GM19455 (cell line): Measurements from ENCODE around the gene PPP2R3B.
"Not testable (repeated sequence)": the region's sequence is repeated elsewhere in the genome, so short reads cannot be mapped to it uniquely, and the experiment has no call there.

Experiments used
- ATAC-seq: cut with Tn5 transposase; IDR thresholded peaks from one replicate; pipeline ENCODE4 v1.9.1; 2021; ENCODE audit not compliant: unreplicated experiment

Gene PPP2R3B, protein sequence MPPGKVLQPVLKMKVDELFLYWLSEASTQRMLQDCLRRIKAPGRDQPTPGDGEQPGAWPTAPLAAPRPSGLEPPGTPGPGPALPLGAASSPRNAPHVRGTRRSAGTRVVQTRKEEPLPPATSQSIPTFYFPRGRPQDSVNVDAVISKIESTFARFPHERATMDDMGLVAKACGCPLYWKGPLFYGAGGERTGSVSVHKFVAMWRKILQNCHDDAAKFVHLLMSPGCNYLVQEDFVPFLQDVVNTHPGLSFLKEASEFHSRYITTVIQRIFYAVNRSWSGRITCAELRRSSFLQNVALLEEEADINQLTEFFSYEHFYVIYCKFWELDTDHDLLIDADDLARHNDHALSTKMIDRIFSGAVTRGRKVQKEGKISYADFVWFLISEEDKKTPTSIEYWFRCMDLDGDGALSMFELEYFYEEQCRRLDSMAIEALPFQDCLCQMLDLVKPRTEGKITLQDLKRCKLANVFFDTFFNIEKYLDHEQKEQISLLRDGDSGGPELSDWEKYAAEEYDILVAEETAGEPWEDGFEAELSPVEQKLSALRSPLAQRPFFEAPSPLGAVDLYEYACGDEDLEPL

DNA sequence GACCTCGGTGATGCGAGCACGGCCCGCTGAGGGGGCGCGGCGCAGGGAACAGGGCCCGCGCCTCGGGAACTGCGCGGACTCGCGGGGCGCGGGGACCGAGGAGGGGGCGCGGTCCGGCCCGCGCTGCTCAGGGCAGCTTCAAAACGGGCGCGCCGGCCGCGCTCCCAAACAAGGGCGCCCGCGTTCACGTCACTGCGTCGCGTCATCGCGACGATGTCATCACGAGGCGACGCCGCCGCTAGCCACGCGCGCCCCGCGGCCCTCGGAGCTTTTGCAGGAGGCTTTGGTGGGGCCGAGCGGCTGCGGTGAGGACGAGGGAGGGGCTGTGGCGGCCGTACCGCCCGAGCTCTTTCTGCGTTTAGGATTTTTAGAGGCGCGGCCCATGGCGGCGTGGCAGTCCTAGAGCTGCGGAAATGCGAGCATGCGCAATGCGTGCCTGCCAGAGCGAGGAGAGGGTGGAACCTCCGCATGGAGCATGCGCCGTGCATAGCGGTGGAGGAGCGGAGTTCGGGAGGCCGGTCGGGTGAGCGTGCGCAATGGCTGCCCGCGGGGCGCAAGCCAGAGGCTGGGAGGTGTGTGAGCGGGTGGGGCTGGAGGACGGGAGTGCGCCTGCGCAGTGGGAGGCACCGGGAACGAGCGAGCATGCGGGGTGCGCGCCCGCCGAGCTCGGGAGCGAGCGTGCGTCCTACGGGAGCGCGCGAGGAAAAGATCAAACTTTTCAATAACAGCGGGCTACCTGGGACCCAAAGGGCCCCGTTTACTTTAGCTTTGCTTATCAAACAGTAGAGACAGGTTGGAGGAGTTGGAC is at the start of gene PPP2R3B:
Gene PPP2R3B (minus strand): TSS at position 140 of the 808 bp plus-strand sequence. CDS start 216 bp downstream, outside the sequence.
- ATAC-seq, result peak; percentile 89

DNA sequence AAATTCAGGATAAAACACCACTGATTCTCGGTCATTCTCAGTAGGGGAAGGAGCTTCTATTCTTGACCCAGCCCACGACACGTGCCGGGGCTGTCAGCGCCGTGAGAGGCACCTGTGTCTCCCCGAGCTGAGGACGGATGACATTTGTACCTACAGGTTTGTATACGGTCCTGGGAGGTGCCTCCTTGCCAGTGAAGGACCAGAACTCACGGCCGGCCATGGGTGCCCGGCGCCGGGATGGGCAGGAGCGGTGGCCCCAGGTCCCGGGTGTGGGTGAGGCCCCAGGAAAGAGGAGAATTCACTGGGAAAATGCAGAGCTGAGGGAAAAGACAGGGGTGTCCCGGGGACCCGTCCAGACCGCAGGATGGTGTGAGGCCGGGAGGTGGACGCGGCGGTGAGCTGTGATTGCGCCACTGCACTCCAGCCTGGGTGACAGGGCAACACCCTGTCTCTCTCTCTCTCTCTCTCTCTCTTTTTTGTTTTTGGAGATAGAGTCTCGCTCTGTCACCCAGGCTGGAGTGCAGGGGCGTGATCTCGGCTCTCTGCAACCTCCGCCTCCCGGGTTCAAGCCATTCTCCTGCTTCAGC is 48.9 kb upstream of the PPP2R3B start:
- ATAC-seq, result no peak

DNA sequence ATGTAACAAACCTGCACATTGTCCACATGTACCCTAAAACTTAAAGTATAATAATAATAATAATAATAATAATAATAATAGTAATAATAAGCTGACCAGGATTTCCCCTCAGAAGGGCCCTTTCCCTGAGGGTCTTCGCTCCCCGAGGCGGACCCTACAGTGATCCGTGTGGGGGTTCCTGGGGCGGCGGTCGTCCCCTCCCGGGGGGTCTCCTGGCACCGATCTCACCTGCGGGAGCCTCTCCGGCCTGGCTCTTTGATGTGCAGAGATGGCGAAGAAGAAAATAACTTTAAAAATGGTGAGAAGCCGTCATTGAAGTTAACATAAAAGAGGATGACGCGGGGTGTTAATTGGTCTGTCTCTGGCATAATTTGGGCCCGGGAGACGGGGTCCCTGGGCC is 48.2 kb upstream of the PPP2R3B start:
- ATAC-seq, result no peak

DNA sequence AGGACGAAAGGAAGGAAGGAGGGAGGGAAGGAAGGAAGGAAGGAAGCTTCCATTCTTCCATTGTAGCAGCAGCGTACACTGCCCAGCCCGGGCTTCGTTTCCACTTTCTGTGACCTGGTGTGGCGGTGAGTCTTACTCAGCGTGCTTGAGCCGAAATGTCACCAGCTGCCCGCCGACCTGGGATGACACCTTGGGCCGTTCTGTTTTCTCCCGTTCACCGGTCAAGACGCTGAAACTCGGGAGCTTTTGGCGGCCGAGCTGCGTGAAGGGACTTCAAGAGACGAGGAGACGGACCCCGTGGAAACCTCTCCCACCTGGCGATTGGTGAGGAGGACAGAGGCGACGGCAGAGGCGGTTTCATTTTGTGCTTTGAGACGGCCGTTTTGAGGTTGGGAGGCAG is 47.1 kb upstream of the PPP2R3B start:
- ATAC-seq, result no peak

DNA sequence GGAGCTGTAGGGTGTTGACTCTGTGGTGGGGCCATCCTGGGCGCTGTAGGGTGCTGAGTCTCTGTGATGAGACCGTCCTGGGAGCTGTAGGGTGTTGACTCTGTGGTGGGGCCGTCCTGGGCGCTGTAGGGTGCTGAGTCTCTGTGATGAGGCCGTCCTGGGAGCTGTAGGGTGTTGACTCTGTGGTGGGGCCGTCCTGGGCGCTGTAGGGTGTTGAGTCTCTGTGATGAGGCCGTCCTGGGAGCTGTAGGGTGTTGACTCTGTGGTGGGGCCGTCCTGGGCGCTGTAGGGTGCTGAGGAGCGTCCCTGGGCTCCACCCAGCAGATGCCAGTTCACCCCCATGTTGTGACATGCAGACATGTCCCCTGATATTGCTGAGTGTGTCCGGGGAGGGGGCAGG is 46.0 kb upstream of the PPP2R3B start:
- not testable (repeated sequence) for ATAC-seq

DNA sequence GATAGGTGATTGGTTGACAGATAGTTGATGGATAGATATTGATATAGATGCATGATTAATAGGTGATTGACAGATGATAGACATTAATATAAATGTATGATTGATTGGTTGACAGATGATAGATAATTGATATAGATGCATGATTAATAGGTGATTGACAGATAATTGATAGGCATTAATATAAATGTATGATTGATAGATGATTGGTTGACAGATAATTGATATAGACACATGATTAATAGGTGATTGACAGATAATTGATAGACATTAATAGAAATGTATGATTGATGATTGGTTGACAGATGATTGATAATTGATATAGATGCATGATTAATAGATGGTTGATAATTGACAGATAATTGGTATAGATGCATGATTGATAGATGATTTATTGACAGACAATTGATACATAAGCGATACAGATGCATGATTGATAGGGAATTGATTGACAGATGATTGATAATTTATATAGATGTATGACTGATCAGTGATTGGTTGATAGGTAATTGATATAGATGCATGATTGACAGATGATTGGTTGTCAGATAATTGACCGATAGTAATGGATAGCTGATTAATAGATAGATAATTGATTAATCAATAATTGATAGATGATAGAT is 44.9 kb upstream of the PPP2R3B start:
- ATAC-seq, result no peak

DNA sequence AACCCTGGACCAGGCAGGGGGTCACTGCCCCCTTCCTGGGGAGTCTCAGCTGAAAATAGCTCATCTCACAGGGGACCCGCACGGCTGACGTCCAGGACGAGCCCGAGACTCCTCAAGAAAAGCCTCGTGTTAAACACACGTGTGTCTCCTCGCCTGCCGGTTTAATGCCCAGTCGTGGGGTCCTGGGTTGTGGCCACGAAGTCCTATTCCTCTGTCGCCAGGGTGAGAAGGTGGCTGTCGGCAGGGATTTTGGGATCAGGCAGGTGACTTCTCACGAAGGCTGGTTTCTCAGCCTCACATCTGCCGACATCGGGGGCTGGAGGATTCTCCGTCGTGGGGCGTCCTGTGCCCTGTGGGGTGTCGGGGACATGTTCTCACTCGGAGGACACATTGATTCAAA is 44.3 kb upstream of the PPP2R3B start:
- ATAC-seq, result no peak

DNA sequence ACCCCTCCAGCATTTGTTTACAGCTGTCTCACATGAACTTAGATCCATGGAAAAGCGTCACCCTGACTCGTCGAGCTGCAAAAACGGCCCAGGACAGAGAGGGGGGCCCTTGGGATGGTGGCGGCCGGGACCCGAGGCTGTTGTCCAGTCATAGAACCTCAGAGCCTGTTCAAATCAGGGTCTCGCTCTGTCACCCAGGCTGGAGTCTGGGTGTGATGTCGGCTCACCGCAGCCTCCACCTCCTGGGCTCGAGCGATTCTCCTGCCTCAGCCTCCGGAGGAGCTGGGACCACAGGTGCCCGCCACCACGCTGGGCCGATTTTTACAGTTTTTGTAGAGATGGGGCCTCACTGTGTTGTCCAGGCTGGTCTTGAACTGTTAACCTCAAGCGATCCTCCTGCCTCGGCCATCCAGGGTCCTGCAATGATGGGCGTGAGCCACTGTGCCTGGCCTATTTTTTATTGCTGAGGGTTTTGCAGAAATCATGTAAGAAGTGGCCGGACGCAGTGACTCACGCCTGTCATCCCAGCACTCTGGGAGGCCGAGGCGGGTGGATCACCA is 42.6 kb upstream of the PPP2R3B start:
- no peak for ATAC-seq

DNA sequence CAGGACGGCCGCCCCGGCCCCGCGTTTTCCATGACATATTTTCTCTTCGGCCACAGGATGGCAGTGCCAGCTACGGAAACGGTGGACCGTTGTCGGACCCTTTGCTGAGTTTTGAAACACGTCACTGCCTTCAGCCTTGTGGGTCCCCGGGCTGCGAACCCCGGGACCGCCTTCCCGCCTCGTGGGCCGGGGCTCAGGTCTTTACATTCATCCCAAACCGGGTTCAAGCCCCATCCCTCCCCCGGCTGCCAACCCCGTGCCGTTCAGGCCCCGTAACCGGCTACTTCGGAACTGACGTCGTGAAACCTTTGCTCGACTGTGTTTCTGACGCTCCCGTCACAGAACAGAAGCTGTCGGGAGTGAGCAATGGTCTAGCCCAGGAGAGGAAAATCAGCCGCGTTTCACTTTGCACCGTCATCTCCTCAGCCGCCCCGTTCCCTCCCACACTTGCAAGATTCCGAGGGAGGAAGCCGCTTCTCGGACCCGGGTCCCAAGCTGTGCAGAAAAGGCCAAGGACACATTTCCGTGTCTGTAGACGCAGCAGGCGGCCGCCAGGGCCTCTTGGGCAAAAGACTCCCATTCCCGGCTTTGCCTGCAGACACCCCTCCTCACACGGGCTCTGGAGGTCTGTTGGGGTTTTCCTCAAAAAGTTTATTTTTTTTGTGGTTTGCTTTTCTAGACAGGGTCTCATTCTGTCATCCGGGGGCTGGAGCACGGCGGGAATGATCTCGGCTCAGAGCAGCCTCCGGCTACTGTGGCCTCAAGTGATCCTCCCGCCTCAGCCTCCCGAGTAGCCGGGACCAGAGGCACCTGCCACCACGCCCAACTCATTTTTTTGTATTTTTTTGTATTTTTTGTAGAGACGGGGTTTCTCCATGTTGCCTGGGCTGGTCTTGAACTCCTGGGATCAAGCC is 41.4 kb upstream of the PPP2R3B start:
- no peak for ATAC-seq

DNA sequence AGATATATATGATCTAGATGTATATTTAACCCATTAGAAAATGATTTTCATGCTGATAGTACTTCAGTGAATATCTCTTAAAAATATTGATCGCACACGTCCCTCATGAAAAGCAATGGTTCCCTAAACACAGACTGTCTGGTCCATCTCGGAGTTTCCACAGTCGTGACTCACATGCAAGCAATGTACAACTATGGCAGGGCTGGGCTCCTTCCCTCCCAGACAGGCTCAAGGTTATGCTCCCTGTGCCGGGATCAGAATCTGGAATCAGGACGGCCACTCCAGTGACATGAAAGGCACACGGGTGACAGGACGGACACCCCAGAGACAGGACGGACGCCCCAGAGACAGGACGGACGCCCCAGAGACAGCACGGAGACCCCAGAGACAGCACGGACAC is 40.2 kb upstream of the PPP2R3B start:
- no peak for ATAC-seq

DNA sequence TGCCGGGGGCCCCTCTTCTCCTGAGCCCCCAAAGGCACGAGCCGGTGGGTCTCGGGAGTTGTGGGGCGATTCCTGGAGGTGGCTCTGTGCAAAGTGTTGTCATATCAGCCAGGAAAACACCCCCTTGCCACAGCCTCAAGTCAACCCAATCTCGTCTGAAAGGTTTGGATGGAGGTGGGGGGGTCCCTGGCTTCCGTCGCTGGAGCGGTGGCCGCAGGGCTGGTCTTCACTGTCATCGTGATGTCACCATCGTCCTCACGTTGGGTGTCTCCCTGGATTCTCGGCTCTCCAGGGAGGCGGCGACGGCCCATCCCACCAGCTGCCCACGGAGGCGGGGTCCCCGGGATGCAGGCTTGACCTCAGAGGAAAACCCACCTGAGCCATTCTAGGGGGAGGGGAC is 38.3 kb upstream of the PPP2R3B start:
- no peak for ATAC-seq

DNA sequence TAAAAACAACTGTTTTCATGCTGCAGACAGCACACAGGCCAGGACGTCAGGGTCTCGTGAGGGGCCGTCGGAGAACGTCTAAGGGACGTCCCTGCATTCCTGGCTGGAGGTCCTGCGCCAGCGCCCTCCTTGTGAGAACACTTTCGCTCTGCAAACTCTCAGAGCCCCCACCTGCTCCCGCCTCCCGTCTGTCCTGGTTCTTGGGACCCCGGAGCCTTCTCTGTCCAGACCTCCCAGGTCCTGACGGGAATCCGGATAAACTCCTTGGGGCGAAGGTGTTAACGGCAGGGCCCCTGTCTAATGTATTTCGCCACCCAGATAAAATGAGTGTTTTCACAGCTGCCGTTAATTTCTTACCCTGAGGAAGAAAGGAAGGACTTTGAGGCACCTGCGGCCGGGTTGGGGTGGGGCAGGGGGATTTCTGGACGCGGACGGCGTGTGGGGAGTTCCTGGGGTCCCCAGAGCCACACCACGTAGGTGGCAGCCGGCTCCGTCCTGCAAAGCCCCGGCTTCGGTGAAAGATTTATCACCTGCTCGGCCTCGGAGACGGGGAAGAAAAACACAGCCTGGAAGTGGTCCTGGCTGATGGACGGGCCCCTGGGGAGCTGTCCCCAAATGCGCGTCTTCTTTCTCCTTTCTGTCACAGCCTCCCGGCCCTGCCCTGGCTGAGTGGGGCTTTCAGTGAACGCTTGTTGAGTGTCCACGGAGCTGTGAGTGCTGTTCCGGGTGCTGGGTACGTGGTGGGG is 35.1 kb upstream of the PPP2R3B start:
- ATAC-seq, result no peak

DNA sequence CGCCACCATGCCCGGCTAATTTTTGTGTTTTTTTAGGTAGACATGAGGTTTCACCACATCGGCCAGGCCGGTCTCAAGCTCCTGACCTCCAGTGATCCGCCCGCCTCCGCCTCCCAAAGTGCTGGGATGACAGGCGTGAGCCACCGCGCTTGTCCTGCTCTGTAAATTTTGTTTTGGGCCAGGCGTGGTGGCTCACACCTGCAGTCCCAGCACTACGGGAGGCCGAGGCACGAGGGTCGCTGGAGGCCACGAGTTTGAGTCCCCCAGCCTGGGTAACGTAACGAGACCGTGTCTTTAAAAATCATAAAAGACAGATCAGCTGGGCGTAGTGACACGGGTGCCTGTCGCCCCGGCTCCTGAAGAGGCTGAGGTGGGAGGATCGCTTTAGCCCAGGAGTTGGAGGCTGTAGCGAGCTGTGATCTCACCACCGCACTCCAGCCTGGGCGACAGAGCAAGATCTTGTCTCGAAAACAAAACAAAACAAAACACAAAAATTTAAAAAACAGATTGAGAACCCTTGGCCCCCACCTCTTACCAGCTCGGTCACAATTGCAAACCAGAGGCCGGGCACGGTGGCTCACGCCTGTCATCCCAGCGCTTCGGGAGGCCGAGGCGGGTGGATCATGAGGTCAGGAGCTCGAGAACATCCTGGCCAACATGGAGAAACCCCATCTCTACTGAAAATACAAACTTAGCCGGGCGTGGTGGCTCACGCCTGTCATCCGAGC is 34.0 kb upstream of the PPP2R3B start:
- ATAC-seq, result no peak

DNA sequence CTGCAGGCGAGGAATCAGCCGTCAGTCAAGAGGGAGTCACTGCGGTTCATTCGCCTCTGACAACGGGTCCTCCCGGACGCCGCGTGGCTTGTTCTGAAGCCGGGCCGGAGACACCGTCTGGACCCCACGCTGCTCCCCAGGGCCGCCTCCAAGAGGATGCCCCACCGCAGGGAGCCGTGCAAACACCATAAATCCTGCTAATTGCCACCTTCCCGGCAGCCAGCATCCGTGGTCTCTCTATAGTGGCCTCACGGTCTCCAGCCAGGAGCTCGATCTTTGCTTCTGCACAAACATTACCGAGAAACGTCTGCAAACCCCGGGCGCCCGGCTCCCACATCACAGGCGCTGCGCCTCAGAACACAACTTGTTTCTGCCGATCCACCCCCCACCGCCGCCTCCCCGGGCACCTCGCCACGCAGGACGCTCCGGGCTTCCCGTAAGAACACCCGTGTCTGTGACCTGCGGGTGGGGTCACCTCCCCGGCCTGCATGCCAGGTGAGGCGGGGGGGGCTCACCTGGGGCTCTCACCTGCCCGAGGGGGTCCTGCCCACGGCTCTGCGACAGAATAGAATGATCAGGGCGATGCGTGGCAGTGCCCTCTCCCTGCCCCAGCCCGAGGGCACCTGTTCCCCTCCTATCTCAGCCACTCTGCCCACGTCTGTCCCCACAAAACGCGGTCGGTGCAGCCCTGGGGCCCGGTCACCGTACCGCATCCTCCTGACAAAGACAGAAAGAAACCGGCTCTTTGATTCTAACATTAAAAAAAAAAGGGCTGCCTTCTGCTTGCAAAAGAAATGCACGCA is 32.4 kb upstream of the PPP2R3B start:
- ATAC-seq, result no peak

DNA sequence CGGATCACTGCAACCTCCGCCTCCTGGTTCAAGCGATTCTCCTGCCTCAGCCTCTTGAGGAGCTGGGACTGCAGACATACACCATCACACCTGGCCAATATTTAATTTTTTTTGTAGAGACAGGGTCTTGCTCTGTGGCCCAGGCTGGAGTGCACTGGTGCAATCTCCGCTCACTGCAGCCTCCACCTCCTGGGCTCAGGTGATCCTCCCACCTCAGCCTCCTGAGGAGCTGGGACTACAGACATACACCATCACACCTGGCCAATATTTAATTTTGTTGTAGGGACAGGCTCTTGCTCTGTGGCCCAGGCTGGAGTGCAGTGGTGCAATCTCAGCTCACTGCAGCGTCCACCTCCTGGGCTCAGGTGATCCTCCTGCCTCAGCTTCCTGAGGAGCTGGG is 28.8 kb upstream of the PPP2R3B start:
- not testable (repeated sequence) for ATAC-seq

DNA sequence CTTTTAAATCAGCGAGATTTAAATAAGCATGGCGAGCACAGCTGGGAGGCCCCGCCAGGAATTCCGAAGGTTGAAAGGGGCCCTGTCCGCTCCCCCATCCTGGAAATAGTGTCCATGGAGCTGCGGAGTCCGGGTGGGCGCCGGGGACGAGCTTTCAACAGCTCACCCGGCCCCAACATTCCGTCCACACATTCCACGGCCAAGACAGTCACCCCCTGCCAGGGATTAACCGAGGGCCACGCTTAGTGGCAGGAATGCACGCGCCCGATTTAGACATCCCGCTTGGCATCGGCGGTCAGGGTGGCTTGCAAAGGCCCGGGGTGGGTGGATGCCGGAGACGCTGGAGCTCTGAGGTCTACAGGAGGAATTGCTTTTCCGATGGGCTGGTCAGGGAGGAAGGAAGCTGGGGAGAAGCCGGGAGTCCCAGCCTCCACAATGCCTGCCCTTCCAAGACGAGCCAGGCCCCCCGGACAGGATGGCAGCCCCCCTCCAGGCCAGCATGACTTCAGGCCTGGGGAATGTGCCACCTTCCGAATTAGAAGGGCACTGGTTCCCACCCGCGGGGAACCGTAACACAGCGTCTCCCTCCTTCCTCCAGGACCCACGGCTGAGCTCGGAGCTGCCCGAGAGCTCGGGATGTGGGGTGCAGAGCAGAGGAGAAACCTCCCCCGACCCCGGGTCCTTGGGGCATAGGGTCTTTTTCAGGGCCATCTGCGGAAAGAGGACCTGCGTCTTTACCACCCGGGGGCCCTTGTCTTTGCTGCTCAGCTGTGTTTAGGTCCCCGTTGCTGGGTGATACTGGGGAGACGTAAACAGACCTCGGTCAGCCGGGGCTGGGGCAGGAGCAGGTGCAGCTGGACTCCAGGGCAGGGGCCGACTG is 26.9 kb upstream of the PPP2R3B start:
- ATAC-seq, result no peak

DNA sequence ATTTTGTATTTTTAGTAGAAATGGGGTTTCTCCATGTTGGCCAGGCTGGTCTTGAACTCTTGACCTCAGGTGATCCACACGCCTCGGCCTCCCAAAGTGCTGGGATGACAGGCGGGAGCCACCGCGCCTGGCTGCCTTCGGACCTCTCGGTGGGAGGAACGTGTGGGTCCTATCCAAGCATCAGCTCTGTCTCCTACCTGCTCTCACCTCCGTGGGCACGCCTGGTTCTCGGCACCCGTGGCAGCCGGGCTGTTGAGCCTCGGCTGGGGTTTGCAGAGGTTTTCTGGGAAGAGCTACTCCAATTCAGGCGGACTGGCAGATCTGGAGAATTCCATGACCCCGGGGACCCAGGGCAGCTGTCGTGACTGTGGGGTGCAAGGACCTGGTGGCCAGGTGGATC is 23.6 kb upstream of the PPP2R3B start:
- no peak for ATAC-seq
